Activated T-cell treated with anti-CD3 and anti-CD28 coated beads, Interleukin-2, amount 50 U/mL, for 72 hours (primary cell): Measurements from ENCODE around the gene ACOXL. TPM values are rescaled to one million over a fixed set of nuclear protein-coding genes. Genes with fewer than 3 reads are reported as not detected.
A peak's percentile ranks its signal among the peaks of the same experiment; 100 is the strongest.

Experiments
- ATAC-seq, 2 donors: fragments of 150-1000 bp; cut with Tn5 transposase; replicated peaks in 1 of 2; 2 replicates each; pipeline ENCODE4 v1.10.0; 2021; ENCODE audit warnings: moderate library complexity in 2 of 2, mild to moderate bottlenecking in 1 of 2
- DNase-seq, 2 donors: peaks; one replicate each; pipeline ENCODE4 v3.0.0; 2021 to 2022; ENCODE audit warnings: mixed read lengths in 1 of 2
- H3K27ac Mint-ChIP-seq: one replicate; pipeline ENCODE4 v1.8.0; 2022; ENCODE audit warnings: mild to moderate bottlenecking, moderate library complexity, mixed read lengths
- H3K27me3 Mint-ChIP-seq: one replicate; pipeline ENCODE4 v1.8.0; 2022; ENCODE audit warnings: low read depth, mixed read lengths
- H3K36me3 Mint-ChIP-seq, 2 donors: one replicate each; pipeline ENCODE4 v1.8.0; 2022; ENCODE audit warnings: mixed read lengths in 2 of 2, mild to moderate bottlenecking in 1 of 2; ENCODE audit not compliant: insufficient read depth in 2 of 2
- H3K4me1 Mint-ChIP-seq: one replicate; pipeline ENCODE4 v1.8.0; 2022; ENCODE audit warnings: low read depth, mixed read lengths
- H3K4me3 Mint-ChIP-seq, 2 donors: one replicate each; pipeline ENCODE4 v1.8.0; 2022; ENCODE audit warnings: mild to moderate bottlenecking in 2 of 2, mixed read lengths in 2 of 2, moderate library complexity in 2 of 2
- H3K9me3 Mint-ChIP-seq, 2 donors: one replicate each; pipeline ENCODE4 v1.8.0; 2022; ENCODE audit warnings: mixed read lengths in 2 of 2
- total RNA-seq, 2 donors: library from RNA; stranded (reverse); gene quantifications; one replicate each; pipeline ENCODE4 v1.2.3, GENCODE V29; 2022

ACOXL gene
- total RNA-seq, 2 donors from 2014 or later: 0.19 to 0.44 TPM

- Mint-ChIP-seq H3K4me3 (no peak overlapping the region), H3K36me3 (no peaks in the 10 kb centered on the region), H3K4me1 (peaks cover 23% of the 10 kb centered on the region), H3K27ac (no peak overlapping the region), H3K27me3 (peaks cover 70% of the 10 kb centered on the region), H3K9me3 (no peaks in the 10 kb centered on the region)
- DNase-seq (no peak), ATAC-seq (no peak)
Observed at GRCh38 chr2:111094691-111095090, 362.3 kb downstream of the ACOXL start.

- DNase-seq (no peak), ATAC-seq (no peak)
- H3K4me3 Mint-ChIP-seq: no peak overlapping the region
- no peaks in the 10 kb centered on the region for H3K36me3 Mint-ChIP-seq
- peaks cover 31% of the 10 kb centered on the region for H3K4me1 Mint-ChIP-seq
- no peak overlapping the region for H3K27ac Mint-ChIP-seq
- H3K27me3 Mint-ChIP-seq: peaks cover 70% of the 10 kb centered on the region
- no peaks in the 10 kb centered on the region for H3K9me3 Mint-ChIP-seq
Observed at GRCh38 chr2:111095434-111095833, 363.1 kb downstream of the ACOXL start.

- H3K4me1 Mint-ChIP-seq: peaks cover 26% of the 10 kb centered on the region
- H3K4me3 Mint-ChIP-seq: no peak overlapping the region
- peaks cover 70% of the 10 kb centered on the region for H3K27me3 Mint-ChIP-seq
- peaks cover 0 to 3% of the 10 kb centered on the region in 2 donors for H3K9me3 Mint-ChIP-seq
- no peak overlapping the region for H3K27ac Mint-ChIP-seq
- DNase-seq: no peak
- ATAC-seq: no peak
- H3K36me3 Mint-ChIP-seq: no peaks in the 10 kb centered on the region
Observed at GRCh38 chr2:111099402-111099801, 367.0 kb downstream of the ACOXL start.

GRCh38 chr2:111100087-111100764 lies 367.9 kb downstream of the ACOXL start:
- H3K4me1 Mint-ChIP-seq: peaks cover 26% of the 10 kb centered on the region
- DNase-seq: no peak
- H3K36me3 Mint-ChIP-seq: no peaks in the 10 kb centered on the region
- ATAC-seq: peak; percentile 58 to 63
- H3K4me3 Mint-ChIP-seq: peak overlapping the region; percentile 60 to 66
- peaks cover 65% of the 10 kb centered on the region for H3K27me3 Mint-ChIP-seq
- H3K27ac Mint-ChIP-seq: no peak overlapping the region
- H3K9me3 Mint-ChIP-seq: peaks cover 0 to 3% of the 10 kb centered on the region in 2 donors

- Mint-ChIP-seq H3K4me1 (peaks cover 26% of the 10 kb centered on the region), H3K4me3 (peak overlapping the region; percentile 60 to 66), H3K9me3 (peaks cover 0 to 3% of the 10 kb centered on the region in 2 donors), H3K36me3 (no peaks in the 10 kb centered on the region), H3K27me3 (peaks cover 71% of the 10 kb centered on the region), H3K27ac (peak overlapping the region; percentile 25)
- ATAC-seq (peak; percentile 93), DNase-seq (peak; percentile 52 to 53)
Observed at GRCh38 chr2:111100765-111101162, 368.4 kb downstream of the ACOXL start.

GRCh38 chr2:111101592-111101991 lies 369.2 kb downstream of the ACOXL start:
- ATAC-seq (peak; percentile 32 to 55), DNase-seq (peak; percentile 27 to 33)
- H3K4me3 Mint-ChIP-seq: no peak overlapping the region

GRCh38 chr2:111102216-111102615 lies 369.8 kb downstream of the ACOXL start:
- ATAC-seq: no peak
- H3K27me3 Mint-ChIP-seq: peaks cover 80% of the 10 kb centered on the region

More at GRCh38 chr2:111101592-111101991, 369.2 kb downstream of the ACOXL start:
- Mint-ChIP-seq H3K27ac (no peak overlapping the region), H3K27me3 (peaks cover 79% of the 10 kb centered on the region), H3K36me3 (peaks cover 1 to 2% of the 10 kb centered on the region in 2 donors), H3K4me1 (peaks cover 32% of the 10 kb centered on the region), H3K9me3 (peaks cover 0 to 3% of the 10 kb centered on the region in 2 donors)

GRCh38 chr2:111105926-111106325 lies 373.6 kb downstream of the ACOXL start:
- H3K27ac Mint-ChIP-seq: no peak overlapping the region
- H3K36me3 Mint-ChIP-seq: peaks cover 2% of the 10 kb centered on the region in 2 donors
- peaks cover 35% of the 10 kb centered on the region for H3K4me1 Mint-ChIP-seq
- no peak for ATAC-seq
- H3K27me3 Mint-ChIP-seq: peaks cover 75% of the 10 kb centered on the region
- H3K9me3 Mint-ChIP-seq: peaks cover 0 to 1% of the 10 kb centered on the region in 2 donors
- no peak overlapping the region for H3K4me3 Mint-ChIP-seq
- DNase-seq: no peak

More at GRCh38 chr2:111102216-111102615, 369.8 kb downstream of the ACOXL start:
- peaks cover 2% of the 10 kb centered on the region in 2 donors for H3K36me3 Mint-ChIP-seq
- no peak overlapping the region for H3K4me3 Mint-ChIP-seq
- no peak for DNase-seq
- peaks cover 35% of the 10 kb centered on the region for H3K4me1 Mint-ChIP-seq
- H3K9me3 Mint-ChIP-seq: peaks cover 0 to 3% of the 10 kb centered on the region in 2 donors
- no peak overlapping the region for H3K27ac Mint-ChIP-seq

GRCh38 chr2:111106706-111107105 lies 374.3 kb downstream of the ACOXL start:
- Mint-ChIP-seq H3K27me3 (peaks cover 79% of the 10 kb centered on the region), H3K36me3 (peaks cover 2% of the 10 kb centered on the region in 2 donors), H3K9me3 (no peaks in the 10 kb centered on the region), H3K4me3 (no peak overlapping the region), H3K4me1 (peaks cover 35% of the 10 kb centered on the region), H3K27ac (no peak overlapping the region)
- peak; percentile 79 to 82 for ATAC-seq
- DNase-seq: peak in 1 of 2 donors; percentile 44

- H3K9me3 Mint-ChIP-seq: no peaks in the 10 kb centered on the region
- H3K27ac Mint-ChIP-seq: no peak overlapping the region
- H3K4me3 Mint-ChIP-seq: no peak overlapping the region
- DNase-seq: no peak
- no peak for ATAC-seq
- peaks cover 84% of the 10 kb centered on the region for H3K27me3 Mint-ChIP-seq
- H3K4me1 Mint-ChIP-seq: peaks cover 35% of the 10 kb centered on the region
- H3K36me3 Mint-ChIP-seq: peaks cover 2% of the 10 kb centered on the region in 2 donors
Observed at GRCh38 chr2:111108745-111109271, 376.4 kb downstream of the ACOXL start.

GRCh38 chr2:111111101-111111755 lies 378.9 kb downstream of the ACOXL start:
- peaks cover 1 to 2% of the 10 kb centered on the region in 2 donors for H3K36me3 Mint-ChIP-seq
- peaks cover 72% of the 10 kb centered on the region for H3K27me3 Mint-ChIP-seq
- ATAC-seq (peak; percentile 20 to 37), DNase-seq (no peak)
- peak overlapping the region in 1 of 2 donors; percentile 26 for H3K4me3 Mint-ChIP-seq
- H3K9me3 Mint-ChIP-seq: no peaks in the 10 kb centered on the region
- no peak overlapping the region for H3K27ac Mint-ChIP-seq
- peaks cover 52% of the 10 kb centered on the region for H3K4me1 Mint-ChIP-seq

- DNase-seq (no peak), ATAC-seq (no peak)
- H3K36me3 Mint-ChIP-seq: no peaks in the 10 kb centered on the region
- H3K4me3 Mint-ChIP-seq: no peak overlapping the region
- peaks cover 57% of the 10 kb centered on the region for H3K27me3 Mint-ChIP-seq
- peaks cover 70% of the 10 kb centered on the region for H3K4me1 Mint-ChIP-seq
- no peak overlapping the region for H3K27ac Mint-ChIP-seq
- no peaks in the 10 kb centered on the region for H3K9me3 Mint-ChIP-seq
Observed at GRCh38 chr2:111113838-111114237, 381.5 kb downstream of the ACOXL start.

GRCh38 chr2:111116011-111116746 lies 383.8 kb downstream of the ACOXL start:
- peaks cover 39% of the 10 kb centered on the region for H3K27me3 Mint-ChIP-seq
- peak overlapping the region; percentile 87 to 88 for H3K4me3 Mint-ChIP-seq
- DNase-seq (peak; percentile 56 to 62), ATAC-seq (peak; percentile 38)
- no peaks in the 10 kb centered on the region for H3K9me3 Mint-ChIP-seq
- H3K4me1 Mint-ChIP-seq: peaks cover 68% of the 10 kb centered on the region
- no peaks in the 10 kb centered on the region for H3K36me3 Mint-ChIP-seq
- H3K27ac Mint-ChIP-seq: peak overlapping the region; percentile 58
